Stomach smooth muscle (tissue), 2 donors: ENCODE measurements around the gene C3AR1.

ENCODE experiments used
- H3K27ac ChIP-seq: one replicate; pipeline ENCODE4 v1.7.0; 2013; ENCODE audit warnings: mild to moderate bottlenecking, low read length, inconsistent platforms
- H3K27me3 ChIP-seq, 2 donors: one replicate each; pipeline ENCODE4 v1.7.0; 2013; ENCODE audit warnings: low read length in 2 of 2; ENCODE audit not compliant: insufficient read depth in 2 of 2, control insufficient read depth in 1 of 2
- H3K36me3 ChIP-seq, 2 donors: one replicate each; pipeline ENCODE4 v1.7.0; 2013; ENCODE audit warnings: low read length in 2 of 2; ENCODE audit not compliant: control insufficient read depth in 2 of 2, insufficient read depth in 2 of 2
- H3K4me1 ChIP-seq: one replicate; pipeline ENCODE4 v1.7.0; 2013; ENCODE audit warnings: low read length; ENCODE audit not compliant: control insufficient read depth, insufficient read depth
- H3K4me3 ChIP-seq, 2 donors: one replicate each; pipeline ENCODE4 v1.7.0; 2013; ENCODE audit warnings: low read length in 2 of 2
- H3K9ac ChIP-seq, 2 donors: one replicate each; pipeline ENCODE4 v1.7.0; 2013; ENCODE audit warnings: low read length in 2 of 2, mild to moderate bottlenecking in 1 of 2
- H3K9me3 ChIP-seq, 2 donors: one replicate each; pipeline ENCODE4 v1.7.0; 2013; ENCODE audit warnings: low read length in 2 of 2; ENCODE audit not compliant: control insufficient read depth in 2 of 2
- donor health status: healthy.
- donor health status: Pancreatic carcinoma.

C3AR1 gene

GRCh38 chr12:8058506-8058905 lies 7.7 kb downstream of the C3AR1 start:
- no peaks in the 10 kb centered on the region for H3K27me3 ChIP-seq
- no peak overlapping the region for H3K4me3 ChIP-seq
- H3K36me3 ChIP-seq = peaks cover 13 to 18% of the 10 kb centered on the region in 2 donors
- no peak overlapping the region for H3K9ac ChIP-seq
- no peaks in the 10 kb centered on the region for H3K9me3 ChIP-seq
- H3K27ac ChIP-seq = no peak overlapping the region
- H3K4me1 ChIP-seq = no peaks in the 10 kb centered on the region

DNA sequence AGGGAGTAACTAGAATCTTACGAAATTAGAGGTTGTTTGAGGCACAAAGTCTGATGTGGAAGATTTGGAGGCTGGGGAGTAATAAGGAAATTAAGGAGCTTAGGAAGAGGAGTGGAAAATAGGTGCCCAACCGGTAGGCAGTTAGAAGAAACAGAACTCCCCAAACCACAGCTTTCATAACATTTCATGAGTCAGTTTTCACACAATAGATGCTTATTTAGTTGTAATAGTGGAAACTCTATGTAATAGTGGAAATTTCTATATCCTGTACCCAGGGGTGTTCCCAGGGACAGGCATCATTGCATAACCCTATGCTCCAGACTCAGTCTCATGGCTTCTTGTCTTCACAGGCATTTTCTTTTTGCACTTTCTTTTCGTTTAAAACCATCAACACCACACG lies 8.3 kb downstream of the C3AR1 start:
- H3K9me3 ChIP-seq = no peaks in the 10 kb centered on the region
- H3K27ac ChIP-seq = no peak overlapping the region
- H3K27me3 ChIP-seq = no peaks in the 10 kb centered on the region
- no peak overlapping the region for H3K9ac ChIP-seq
- no peak overlapping the region for H3K4me3 ChIP-seq
- no peaks in the 10 kb centered on the region for H3K4me1 ChIP-seq
- H3K36me3 ChIP-seq = peaks cover 18 to 24% of the 10 kb centered on the region in 2 donors

DNA sequence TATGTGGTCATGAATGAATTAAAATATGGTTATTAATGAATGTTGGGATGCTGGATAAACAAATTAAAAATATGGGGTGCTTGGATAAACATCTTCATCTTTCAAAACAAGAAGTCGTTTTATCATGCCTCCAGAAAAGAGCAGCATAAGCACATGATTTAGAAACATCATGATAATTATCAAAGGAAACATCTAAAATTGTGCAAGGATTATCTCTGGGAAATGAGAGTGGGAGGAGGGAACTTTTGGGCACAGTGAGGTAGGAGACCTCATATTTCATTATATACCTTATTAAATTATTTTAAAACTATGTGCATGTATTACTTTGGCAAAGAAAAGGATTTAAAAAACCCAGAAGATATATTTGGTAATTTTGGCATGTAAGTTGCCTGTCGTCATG lies 8.9 kb downstream of the C3AR1 start:
- H3K27me3 ChIP-seq = no peaks in the 10 kb centered on the region
- no peaks in the 10 kb centered on the region for H3K4me1 ChIP-seq
- no peak overlapping the region for H3K9ac ChIP-seq
- no peak overlapping the region for H3K27ac ChIP-seq
- peaks cover 23 to 29% of the 10 kb centered on the region in 2 donors for H3K36me3 ChIP-seq
- no peaks in the 10 kb centered on the region for H3K9me3 ChIP-seq
- no peak overlapping the region for H3K4me3 ChIP-seq

- Histone ChIP-seq H3K9ac (no peak overlapping the region), H3K27ac (no peak overlapping the region), H3K36me3 (peaks cover 39 to 44% of the 10 kb centered on the region in 2 donors), H3K9me3 (no peaks in the 10 kb centered on the region), H3K4me1 (no peaks in the 10 kb centered on the region), H3K4me3 (no peak overlapping the region), H3K27me3 (no peaks in the 10 kb centered on the region)
These were observed 11.3 kb downstream of the C3AR1 start for GRCh38 chr12:8054816-8055215.

DNA sequence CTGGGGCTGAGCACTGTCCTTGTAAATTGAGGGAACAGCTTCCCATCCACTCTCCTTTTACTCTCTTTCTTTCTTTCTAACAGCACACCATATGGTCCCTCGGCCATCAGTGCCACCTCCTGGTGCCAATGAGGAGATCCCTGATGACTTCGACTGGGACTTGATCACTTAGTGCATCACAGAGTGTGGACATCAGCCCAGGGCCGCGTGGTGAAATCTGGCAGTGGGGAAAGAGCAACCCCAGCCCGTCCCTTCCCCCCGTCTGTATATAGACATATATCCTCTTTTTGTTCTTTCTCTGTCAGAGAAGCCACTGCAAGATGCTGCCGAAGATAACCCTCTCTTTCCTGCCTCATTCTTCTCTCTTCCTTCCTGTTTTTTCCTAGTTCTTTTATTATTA lies 13.5 kb downstream of the C3AR1 start:
- no peaks in the 10 kb centered on the region for H3K9me3 ChIP-seq
- H3K27me3 ChIP-seq = no peaks in the 10 kb centered on the region
- H3K9ac ChIP-seq = no peak overlapping the region
- H3K4me3 ChIP-seq = no peak overlapping the region
- peaks cover 60 to 65% of the 10 kb centered on the region in 2 donors for H3K36me3 ChIP-seq
- H3K4me1 ChIP-seq = no peaks in the 10 kb centered on the region
- H3K27ac ChIP-seq = no peak overlapping the region

- no peak overlapping the region for H3K9ac ChIP-seq
- H3K36me3 ChIP-seq = peaks cover 64 to 68% of the 10 kb centered on the region in 2 donors
These were observed 15.4 kb downstream of the C3AR1 start for GRCh38 chr12:8050600-8051250.

GRCh38 chr12:8048906-8049305 lies 17.3 kb downstream of the C3AR1 start:
- no peak overlapping the region for H3K9ac ChIP-seq
- no peaks in the 10 kb centered on the region for H3K4me1 ChIP-seq
- H3K36me3 ChIP-seq = peaks cover 61 to 65% of the 10 kb centered on the region in 2 donors
- H3K9me3 ChIP-seq = no peaks in the 10 kb centered on the region
- no peaks in the 10 kb centered on the region for H3K27me3 ChIP-seq
- H3K27ac ChIP-seq = no peak overlapping the region
- no peak overlapping the region for H3K4me3 ChIP-seq

More at GRCh38 chr12:8050600-8051250, 15.4 kb downstream of the C3AR1 start:
- Histone ChIP-seq H3K4me3 (no peak overlapping the region), H3K9me3 (no peaks in the 10 kb centered on the region), H3K27ac (no peak overlapping the region), H3K4me1 (no peaks in the 10 kb centered on the region), H3K27me3 (no peaks in the 10 kb centered on the region)

- H3K9ac ChIP-seq = no peak overlapping the region
- no peaks in the 10 kb centered on the region for H3K4me1 ChIP-seq
- no peaks in the 10 kb centered on the region for H3K9me3 ChIP-seq
- H3K4me3 ChIP-seq = no peak overlapping the region
- H3K36me3 ChIP-seq = peaks cover 61 to 63% of the 10 kb centered on the region in 2 donors
- no peaks in the 10 kb centered on the region for H3K27me3 ChIP-seq
- H3K27ac ChIP-seq = no peak overlapping the region
These were observed 18.3 kb downstream of the C3AR1 start for GRCh38 chr12:8047842-8048241.

- H3K9me3 ChIP-seq = no peaks in the 10 kb centered on the region
- H3K27ac ChIP-seq = no peak overlapping the region
- no peaks in the 10 kb centered on the region for H3K27me3 ChIP-seq
- peaks cover 60 to 65% of the 10 kb centered on the region in 2 donors for H3K36me3 ChIP-seq
- H3K9ac ChIP-seq = no peak overlapping the region
- no peak overlapping the region for H3K4me3 ChIP-seq
- H3K4me1 ChIP-seq = no peaks in the 10 kb centered on the region
These were observed 19.9 kb downstream of the C3AR1 start for GRCh38 chr12:8045952-8046944.

GRCh38 chr12:8040791-8041190 lies 25.4 kb downstream of the C3AR1 start:
- Histone ChIP-seq H3K27me3 (no peaks in the 10 kb centered on the region), H3K9me3 (no peaks in the 10 kb centered on the region), H3K9ac (no peak overlapping the region), H3K27ac (no peak overlapping the region), H3K4me1 (peaks cover 38% of the 10 kb centered on the region), H3K4me3 (no peak overlapping the region), H3K36me3 (peaks cover 33 to 35% of the 10 kb centered on the region in 2 donors)
